VCaP (cell line): ENCODE results near the gene ITGA2.

Source experiments
- H3K27ac ChIP-seq: fragments of 450-650 bp; 2 replicates; pipeline ENCODE4 v1.5.1; 2017
- CTCF ChIP-seq: fragments of 450-650 bp; conservative IDR thresholded peaks from 2 replicates; pipeline ENCODE4 v1.5.1; 2017; ENCODE audit warnings: mild to moderate bottlenecking, moderate library complexity

ITGA2 gene

GRCh38 chr5:53083927-53084326 is 94.8 kb downstream of the ITGA2 start:
- H3K27ac ChIP-seq = no peak overlapping the region
- TF ChIP-seq CTCF = no peak

DNA sequence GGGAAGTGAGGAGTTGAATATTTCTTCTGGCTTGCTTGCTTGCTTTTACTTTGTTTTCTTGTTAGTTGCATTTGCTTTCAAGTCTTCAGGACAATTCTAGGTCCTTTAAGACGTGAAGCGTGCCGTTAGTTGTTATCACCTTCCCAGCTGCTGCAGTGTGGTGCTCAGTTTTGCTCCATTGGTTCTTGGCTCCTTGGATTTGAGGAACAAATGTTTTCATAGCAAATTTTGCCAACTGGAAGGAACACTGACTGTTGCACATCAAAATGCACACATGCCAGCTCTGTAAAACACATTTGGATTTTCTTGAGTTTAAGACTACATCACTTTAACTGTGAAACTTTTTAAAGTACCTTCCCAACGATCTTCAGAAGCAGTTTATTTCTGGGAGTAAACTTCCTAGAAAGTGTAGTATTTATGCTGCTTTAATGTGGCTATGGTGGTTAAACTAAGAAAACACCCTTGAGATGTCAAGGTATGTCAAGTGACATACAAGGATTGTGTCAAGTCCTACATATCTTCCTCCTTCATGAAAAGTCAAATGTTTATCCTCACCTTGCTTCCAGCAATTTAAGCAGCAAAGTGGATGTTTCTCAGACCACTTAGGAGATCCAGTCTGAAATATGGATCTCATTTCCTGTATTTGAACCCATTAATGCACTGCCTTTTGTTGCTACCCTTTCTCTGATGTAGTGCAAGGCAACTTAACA is 95.5 kb downstream of the ITGA2 start:
- TF ChIP-seq CTCF = no peak

GRCh38 chr5:53087171-53087570 is 98.0 kb downstream of the ITGA2 start:
- no peak for TF ChIP-seq CTCF
- H3K27ac ChIP-seq = no peak overlapping the region

More for the DNA sequence above, 95.5 kb downstream of the ITGA2 start:
- no peak overlapping the region for H3K27ac ChIP-seq

DNA sequence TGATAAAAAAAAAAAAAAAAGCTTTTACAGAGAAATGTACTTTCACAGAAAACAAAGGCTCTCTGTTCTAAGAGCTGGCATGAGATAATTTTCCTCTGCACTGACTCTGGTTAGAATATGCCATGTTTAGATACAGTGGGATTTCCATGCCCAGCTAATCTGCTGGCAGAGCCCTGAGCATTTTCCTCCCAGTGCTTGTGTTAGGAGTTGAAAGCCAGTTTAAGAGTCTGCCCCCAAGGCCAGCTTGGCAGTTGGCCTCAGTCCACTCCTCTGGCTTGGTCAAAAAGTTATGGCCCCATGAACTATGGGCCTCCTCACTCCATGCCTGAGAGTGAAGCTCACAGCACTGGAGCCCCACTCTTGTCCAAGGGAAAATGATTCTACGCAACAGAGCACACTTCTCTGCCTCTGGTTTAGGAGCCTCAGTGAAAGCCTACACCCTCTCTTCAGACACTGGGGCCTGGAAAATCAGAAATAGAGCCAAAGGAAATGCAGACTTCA is 98.5 kb downstream of the ITGA2 start:
- no peak for TF ChIP-seq CTCF
- no peak overlapping the region for H3K27ac ChIP-seq

- no peak for TF ChIP-seq CTCF
- no peak overlapping the region for H3K27ac ChIP-seq
Observed at GRCh38 chr5:53089481-53089991, 100.4 kb downstream of the ITGA2 start.

GRCh38 chr5:53090229-53090628 is 101.1 kb downstream of the ITGA2 start:
- H3K27ac ChIP-seq = no peak overlapping the region
- no peak for TF ChIP-seq CTCF

GRCh38 chr5:53091289-53091688 is 102.1 kb downstream of the ITGA2 start:
- no peak overlapping the region for H3K27ac ChIP-seq
- TF ChIP-seq CTCF = no peak
